Esophagus mucosa (tissue), 1 donor: ENCODE measurements around the gene BCOR. TPM values are rescaled to one million over a fixed set of nuclear protein-coding genes. Genes with fewer than 3 reads are reported as not detected.
A peak's percentile ranks its signal among the peaks of the same experiment; 100 is the strongest.

Source experiments
- ATAC-seq: fragments of 200-7000 bp; cut with Tn5 transposase; one replicate; pipeline ENCODE4 v1.9.1; 2020
- total RNA-seq: library from RNA; stranded (reverse); gene quantifications from one replicate; pipeline ENCODE4 v1.2.4, GENCODE V29; 2023
- donor health status: DM: yes; HTN: yes; CAD: no.

BCOR gene
- total RNA-seq, 1 donor from 2014 or later, result 16.2 TPM

GRCh38 chrX:40015693-40016092, 82.1 kb downstream of the BCOR start:
- ATAC-seq, result no peak

- peak; percentile 88 for ATAC-seq
Measured at GRCh38 chrX:40013266-40014195, 84.2 kb downstream of the BCOR start.

GRCh38 chrX:40012868-40013265, 84.9 kb downstream of the BCOR start:
- no peak for ATAC-seq

- ATAC-seq, result peak; percentile 7
Measured at GRCh38 chrX:40012039-40012867, 85.5 kb downstream of the BCOR start.

- ATAC-seq, result no peak
Measured at GRCh38 chrX:40011322-40012038, 86.3 kb downstream of the BCOR start.

- ATAC-seq, result no peak
Measured at GRCh38 chrX:40010550-40011321, 87.0 kb downstream of the BCOR start.

DNA sequence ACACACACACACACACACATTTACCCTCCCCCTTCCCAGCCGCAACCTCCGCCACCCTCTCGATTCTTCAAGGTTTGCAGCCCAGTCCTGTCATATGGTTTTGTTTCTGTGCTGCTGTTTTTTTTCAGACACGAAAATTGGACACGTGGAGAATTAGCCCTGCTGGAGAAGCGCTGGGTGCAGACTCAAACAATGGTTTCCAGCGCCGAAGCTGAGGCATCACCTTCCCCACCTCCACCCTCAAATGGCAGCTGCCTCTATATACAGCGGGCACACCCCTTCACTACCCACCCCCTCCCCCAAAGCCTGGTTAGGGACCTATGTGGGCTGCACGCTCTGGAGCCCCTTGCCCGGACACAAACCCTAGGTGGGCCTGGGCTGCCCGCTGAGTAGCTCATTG, 87.9 kb downstream of the BCOR start:
- ATAC-seq, result no peak

DNA sequence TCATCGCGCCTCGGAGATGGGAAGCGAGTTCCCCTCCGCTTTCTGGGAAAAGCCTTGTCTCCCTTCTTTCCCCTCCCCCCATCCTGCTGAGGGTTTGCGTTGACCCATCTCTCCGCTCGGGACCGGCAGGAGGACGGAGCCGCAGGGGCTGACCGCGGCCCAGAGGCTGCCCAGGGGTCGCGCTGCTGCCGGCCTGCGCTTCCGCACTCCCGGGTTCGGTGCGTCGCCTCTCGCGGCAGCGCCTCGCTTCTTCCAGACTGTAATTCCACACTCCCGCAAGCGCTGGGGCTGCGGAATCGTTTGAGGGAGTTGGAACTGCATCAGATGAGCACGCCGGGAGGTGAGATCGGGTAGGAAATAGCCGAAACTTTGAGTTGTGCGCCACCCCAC, 88.3 kb downstream of the BCOR start:
- ATAC-seq, result no peak

GRCh38 chrX:40008791-40009461, 88.8 kb downstream of the BCOR start:
- ATAC-seq, result no peak

- no peak for ATAC-seq
Measured at GRCh38 chrX:40007756-40008705, 89.7 kb downstream of the BCOR start.

DNA sequence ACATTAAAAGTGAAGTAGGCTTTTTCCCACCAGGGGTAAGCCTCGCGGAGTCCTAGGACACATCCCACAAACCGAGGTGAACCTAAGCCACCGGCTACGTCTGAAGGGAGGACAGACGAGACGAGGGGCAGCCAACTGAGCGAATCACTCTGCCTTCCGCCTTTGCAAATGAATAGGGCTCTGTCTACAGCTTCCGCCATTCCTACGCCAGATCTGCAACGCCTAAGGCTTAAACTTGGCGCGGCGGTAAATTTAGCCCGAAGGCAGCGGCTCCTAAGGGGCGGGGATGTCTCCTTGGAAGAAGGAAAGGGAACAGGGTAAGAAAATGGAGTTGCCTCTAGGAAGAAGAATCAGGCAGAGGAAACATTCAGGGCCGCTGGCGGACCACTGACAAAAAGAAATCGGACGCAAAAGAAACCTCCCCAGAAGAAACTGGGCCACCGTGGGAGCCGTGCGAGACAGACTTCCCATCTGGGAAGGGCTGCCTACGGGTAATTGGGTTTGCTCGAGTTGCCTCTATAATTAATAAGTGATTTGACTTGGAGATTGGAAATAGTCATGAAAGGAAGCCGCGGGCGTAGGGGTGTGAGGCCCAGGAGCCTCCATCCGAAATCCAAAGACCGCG, 90.5 kb downstream of the BCOR start:
- no peak for ATAC-seq

- peak; percentile 61 for ATAC-seq
Measured at GRCh38 chrX:40006106-40007017, 91.4 kb downstream of the BCOR start.

DNA sequence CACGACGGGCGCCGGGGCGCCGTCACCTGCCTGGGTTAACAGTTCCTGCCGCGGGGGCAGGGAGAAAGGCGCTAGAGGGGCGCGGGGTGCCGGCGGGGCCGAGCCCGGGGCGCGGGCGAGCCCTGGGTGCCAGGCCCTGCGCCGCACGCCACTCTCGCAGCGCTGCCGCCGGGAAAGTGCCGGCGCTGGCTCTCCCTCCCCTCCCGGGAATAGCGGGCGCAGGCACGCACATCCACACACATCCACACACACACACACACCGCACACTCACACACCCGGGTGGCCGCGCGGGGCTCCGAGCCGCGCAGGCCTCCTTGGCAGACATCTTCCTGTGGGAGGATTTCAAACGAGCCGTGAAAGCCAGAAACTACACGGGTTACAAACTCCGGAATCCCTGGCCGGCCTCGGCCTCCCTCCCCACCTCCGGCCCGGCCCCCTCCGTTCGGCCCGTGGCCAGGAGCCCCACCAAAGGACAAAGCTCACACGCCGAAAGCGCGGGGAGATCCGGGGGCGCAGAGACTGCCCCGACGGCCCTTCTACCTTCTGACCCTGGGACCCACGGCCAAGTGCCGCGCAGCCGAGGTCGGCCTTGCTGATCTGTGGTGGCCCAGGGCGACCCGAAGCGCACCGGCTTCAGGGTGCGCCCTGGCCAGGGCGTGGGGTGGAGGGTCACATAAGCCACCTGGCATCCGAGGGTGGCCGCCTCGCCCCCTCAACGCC, 92.3 kb downstream of the BCOR start:
- peak; percentile 14 for ATAC-seq

- ATAC-seq, result no peak
Measured at GRCh38 chrX:40004921-40005291, 92.9 kb downstream of the BCOR start.

- ATAC-seq, result no peak
Measured at GRCh38 chrX:40004246-40004535, 93.6 kb downstream of the BCOR start.

DNA sequence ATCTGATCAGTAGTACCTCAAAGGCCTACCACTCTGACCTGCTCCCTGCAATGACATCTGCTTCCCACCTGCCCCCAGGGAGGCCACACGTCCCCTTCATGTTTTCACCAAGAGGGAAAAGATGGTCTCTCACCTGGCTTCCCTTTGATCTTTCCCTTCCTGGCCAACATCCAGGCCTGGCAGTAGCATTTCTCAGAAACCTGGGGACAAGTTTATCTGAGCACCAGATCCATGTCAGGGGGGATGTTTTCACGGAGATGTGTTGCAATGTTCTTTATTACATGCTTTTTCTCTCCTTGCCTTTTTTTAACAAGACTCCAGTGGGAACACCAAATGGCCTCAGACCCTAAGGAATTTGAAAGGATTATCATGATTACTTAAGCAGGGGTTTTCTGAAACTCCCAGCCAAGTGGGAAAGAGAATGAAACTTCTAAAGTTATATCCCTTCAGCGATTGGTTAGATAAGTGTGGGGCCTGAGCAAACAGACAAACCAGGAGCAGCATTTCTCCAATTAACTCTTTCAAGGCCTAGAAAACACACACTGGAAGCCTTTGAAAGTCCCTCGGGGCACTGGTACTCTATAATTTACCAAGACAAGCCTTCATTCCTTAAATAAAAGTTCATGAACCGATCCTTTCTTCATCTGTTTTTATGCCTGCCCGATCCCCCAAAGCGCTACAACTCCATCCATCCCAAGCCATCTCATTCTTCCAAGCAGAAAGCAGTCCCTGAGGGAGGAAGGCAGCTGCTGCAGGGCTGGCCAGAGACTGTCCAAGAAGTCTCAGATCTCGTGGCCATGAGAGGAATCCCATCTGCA, 94.1 kb downstream of the BCOR start:
- ATAC-seq, result no peak

GRCh38 chrX:40003071-40003427, 94.7 kb downstream of the BCOR start:
- no peak for ATAC-seq
